Right ventricle myocardium superior (tissue), 1 donor: Measurements from ENCODE around the gene ITGAE. TPM values are rescaled to one million over a fixed set of nuclear protein-coding genes. Genes with fewer than 3 reads are reported as not detected.
"Not testable (repeated sequence)": the region's sequence is repeated elsewhere in the genome, so short reads cannot be mapped to it uniquely, and the experiment has no call there.

ENCODE experiments used
- ATAC-seq: fragments of 200-7000 bp; cut with Tn5 transposase; one replicate; pipeline ENCODE4 v1.9.1; 2020; ENCODE audit warnings: mild to moderate bottlenecking; ENCODE audit not compliant: poor library complexity
- DNase-seq: peaks from one replicate; pipeline ENCODE4 v3.0.0-alpha.2; 2020
- intact Hi-C: fragments of 100-400 bp; cut with DNase I; formaldehyde crosslinking; loops from one replicate; pipeline ENCODE4 v1.11.2; 2022
- total RNA-seq: library from RNA; stranded (reverse); fragmentation: NEBNext Ultra II Directional; extraction: Animal tissue kit (Norgen Biotek cat#: 25700); gene quantifications from one replicate; pipeline ENCODE4 v1.2.1, GENCODE V29; 2021
- donor health status: DM: no; HTN: yes; CAD: no; lungs with severe emphysema.

The ITGAE gene
- total RNA-seq, 1 donor from 2014 or later = 14.8 TPM

- no peak for DNase-seq
- ATAC-seq = no peak
- intact Hi-C loops = no loop called here
Measured at GRCh38 chr17:3750296-3750695, 50.7 kb downstream of the ITGAE start.

- ATAC-seq (no peak), DNase-seq (no peak)
- intact Hi-C loops = no loop called here
Measured at GRCh38 chr17:3748576-3748975, 52.4 kb downstream of the ITGAE start.

GRCh38 chr17:3747805-3748204, 53.2 kb downstream of the ITGAE start:
- intact Hi-C loops = no loop called here
- ATAC-seq = no peak
- no peak for DNase-seq

GRCh38 chr17:3745071-3745470, 55.9 kb downstream of the ITGAE start:
- intact Hi-C loops = no loop called here
- DNase-seq (no peak), ATAC-seq (no peak)

- DNase-seq (no peak), ATAC-seq (no peak)
- intact Hi-C loops = no loop called here
Measured at GRCh38 chr17:3744014-3744413, 57.0 kb downstream of the ITGAE start.

GRCh38 chr17:3740611-3741073, 60.3 kb downstream of the ITGAE start:
- DNase-seq (no peak), ATAC-seq (no peak)
- intact Hi-C loops = no loop called here

- intact Hi-C loops = loop anchor here (10.0 kb wide), 1 partner anchor 265 kb away; no protein-coding TSS in a partner anchor
- ATAC-seq = no peak
Measured at GRCh38 chr17:3739422-3740124, 61.4 kb downstream of the ITGAE start.

GRCh38 chr17:3738562-3739295, 62.3 kb downstream of the ITGAE start:
- ATAC-seq (peak; percentile 64), DNase-seq (no peak)

More at GRCh38 chr17:3739422-3740124, 61.4 kb downstream of the ITGAE start:
- DNase-seq = no peak

GRCh38 chr17:3735515-3735914, 65.5 kb downstream of the ITGAE start:
- DNase-seq = no peak
- intact Hi-C loops = loop anchor here (10.0 kb wide), 1 partner anchor 269 kb away; no protein-coding TSS in a partner anchor
- ATAC-seq = no peak

More at GRCh38 chr17:3738562-3739295, 62.3 kb downstream of the ITGAE start:
- intact Hi-C loops = loop anchor here (10.0 kb wide), 1 partner anchor 266 kb away; no protein-coding TSS in a partner anchor

- intact Hi-C loops = loop anchor here (10.0 kb wide), 1 partner anchor 270 kb away; no protein-coding TSS in a partner anchor
- DNase-seq, ATAC-seq: not testable (repeated sequence)
Measured at GRCh38 chr17:3734911-3735276, 66.1 kb downstream of the ITGAE start.

GRCh38 chr17:3732210-3732621, 68.8 kb downstream of the ITGAE start:
- intact Hi-C loops = loop anchor here (10.0 kb wide), 1 partner anchor 273 kb away; no protein-coding TSS in a partner anchor
- DNase-seq (no peak), ATAC-seq (peak; percentile 43)

GRCh38 chr17:3730881-3731429, 70.0 kb downstream of the ITGAE start:
- ATAC-seq (peak; percentile 31), DNase-seq (no peak)
- intact Hi-C loops = loop anchor here (10.0 kb wide), 1 partner anchor 274 kb away; no protein-coding TSS in a partner anchor

- DNase-seq = no peak
- intact Hi-C loops = loop anchor here (10.0 kb wide), 1 partner anchor 275 kb away; no protein-coding TSS in a partner anchor
Measured at GRCh38 chr17:3729881-3730280, 71.1 kb downstream of the ITGAE start.

GRCh38 chr17:3728099-3728498, 72.9 kb downstream of the ITGAE start:
- ATAC-seq, DNase-seq, intact Hi-C loops: not testable (repeated sequence)

More at GRCh38 chr17:3729881-3730280, 71.1 kb downstream of the ITGAE start:
- ATAC-seq = no peak

GRCh38 chr17:3727041-3727440, 73.9 kb downstream of the ITGAE start:
- ATAC-seq (no peak), DNase-seq (no peak)
- intact Hi-C loops = no loop called here

GRCh38 chr17:3724378-3725077, 76.5 kb downstream of the ITGAE start:
- intact Hi-C loops = no loop called here
- ATAC-seq = no peak

GRCh38 chr17:3723556-3724377, 77.2 kb downstream of the ITGAE start, which contains the start of gene HASPIN:
HASPIN (plus strand) TSS chr17:3723903; CDS start chr17:3723936, 33 bp downstream.
- intact Hi-C loops = no loop called here
- DNase-seq = peak; percentile 95
- ATAC-seq = peak; percentile 98

More at GRCh38 chr17:3724378-3725077, 76.5 kb downstream of the ITGAE start:
- no peak for DNase-seq

- DNase-seq (no peak), ATAC-seq (no peak)
- intact Hi-C loops = no loop called here
Measured at GRCh38 chr17:3723188-3723555, 77.8 kb downstream of the ITGAE start.
